Activated CD4-positive, alpha-beta T cell treated with anti-CD3 and anti-CD28 coated beads, Interleukin-2, amount 50 U/mL, for 1 hour (primary cell): ENCODE measurements around the gene NAA35.
"Not testable (repeated sequence)": the region's sequence is repeated elsewhere in the genome, so short reads cannot be mapped to it uniquely, and the experiment has no call there.

Experiments used
- DNase-seq: peaks from one replicate; pipeline ENCODE4 v3.0.0-alpha.2; 2020

NAA35 gene

DNA sequence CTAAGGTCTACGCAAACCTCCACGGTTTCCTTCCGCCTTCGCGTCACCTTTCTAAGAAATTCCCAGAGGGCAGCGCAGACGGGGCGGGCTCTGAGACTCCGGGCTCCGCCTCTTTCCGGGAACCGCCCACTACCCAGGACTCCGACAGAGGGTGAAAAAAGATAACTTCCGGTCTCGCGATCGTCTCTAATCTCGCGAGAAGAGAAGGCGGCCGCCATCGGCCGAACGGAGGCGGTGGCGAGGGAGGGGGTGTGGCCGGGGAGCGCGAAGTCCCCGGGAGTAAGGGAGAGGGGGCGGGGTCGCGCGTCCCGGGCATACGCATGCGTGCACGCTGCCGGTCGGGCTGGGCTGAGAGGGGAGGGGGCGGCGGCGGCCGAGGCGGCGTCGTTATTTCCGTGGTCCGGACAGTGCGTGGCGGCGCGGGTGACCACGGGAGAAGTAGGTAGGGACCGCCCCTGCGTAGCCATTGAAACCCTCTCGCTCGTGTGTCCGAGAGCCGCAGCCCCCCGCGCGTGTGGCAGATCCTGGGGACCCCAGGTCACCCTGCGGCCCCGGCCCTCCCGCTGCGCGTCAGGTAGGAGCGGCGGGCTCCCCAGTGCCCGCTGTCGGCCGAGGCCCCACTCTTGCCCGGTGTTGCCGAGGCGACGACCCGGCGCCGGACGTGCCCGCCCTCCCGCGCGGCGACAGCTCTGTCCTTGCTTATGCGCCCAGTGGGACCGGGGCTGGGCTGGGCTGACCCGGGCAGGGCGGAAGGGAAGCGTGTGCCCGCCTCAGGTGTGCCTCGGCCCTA, at the start of gene NAA35:
Gene NAA35 (plus strand): TSS at position 315 of the 790 bp plus-strand sequence. CDS start 1,014 bp downstream, outside the sequence.
- peak; percentile 99 for DNase-seq

GRCh38 chr9:85892401-85892800, 48.5 kb upstream of the NAA35 start:
- DNase-seq = no peak

GRCh38 chr9:85895685-85896084, 45.3 kb upstream of the NAA35 start:
- DNase-seq = no peak

- DNase-seq = no peak
Measured at GRCh38 chr9:85897848-85898247, 43.1 kb upstream of the NAA35 start.

DNA sequence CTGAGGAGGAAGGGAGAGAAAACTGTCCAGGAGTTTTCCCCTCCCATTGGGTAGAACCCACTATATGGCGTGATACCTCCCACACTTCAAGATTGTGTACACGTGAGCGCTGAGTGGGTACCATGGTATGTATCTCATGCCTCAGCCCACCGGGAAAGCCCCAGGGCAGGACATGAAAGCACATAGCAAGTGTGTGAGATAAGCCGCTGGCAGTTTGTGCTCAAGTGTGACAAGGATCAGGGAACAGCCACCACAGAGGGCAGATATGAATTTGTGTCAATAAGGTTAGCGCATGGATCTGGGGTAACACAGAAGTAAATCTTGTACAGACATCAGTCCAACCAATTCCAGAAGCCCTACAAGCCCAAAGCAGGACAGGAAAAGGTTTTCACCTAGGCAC, 42.6 kb upstream of the NAA35 start:
- DNase-seq = no peak

- no peak for DNase-seq
Measured at GRCh38 chr9:85899388-85899787, 41.6 kb upstream of the NAA35 start.

DNA sequence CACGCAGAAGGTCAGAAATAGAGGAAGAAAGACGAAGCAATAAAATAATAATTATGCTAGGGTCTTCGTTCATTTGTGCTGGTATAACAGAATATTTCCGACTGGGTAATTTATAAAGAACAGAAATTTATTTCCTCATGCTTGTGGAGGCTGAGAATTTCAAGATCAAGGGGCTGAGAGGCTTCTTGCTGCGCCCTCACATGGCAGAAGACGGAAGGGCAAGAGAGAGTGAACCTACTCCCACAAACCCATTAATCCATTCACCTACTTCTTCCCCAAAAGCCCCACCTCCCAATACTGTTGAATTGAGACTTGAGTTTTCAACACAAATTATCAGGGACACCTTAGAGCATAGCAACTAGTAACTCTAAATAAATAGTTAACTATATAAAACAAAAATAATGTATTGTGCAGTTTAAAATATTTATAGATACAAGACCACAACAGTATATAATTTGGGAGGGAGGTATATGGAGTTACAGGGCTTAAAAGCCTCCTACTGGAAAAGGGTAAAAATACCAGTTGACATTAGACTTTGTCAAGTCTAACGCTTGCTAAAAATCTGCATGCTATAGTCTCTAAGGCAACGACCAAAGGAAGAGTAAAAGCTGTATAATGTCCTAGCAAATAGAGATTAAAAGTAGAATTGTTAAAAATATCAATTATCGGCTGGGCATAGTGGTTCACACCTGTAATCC, 40.3 kb upstream of the NAA35 start:
- peak; percentile 26 for DNase-seq

DNA sequence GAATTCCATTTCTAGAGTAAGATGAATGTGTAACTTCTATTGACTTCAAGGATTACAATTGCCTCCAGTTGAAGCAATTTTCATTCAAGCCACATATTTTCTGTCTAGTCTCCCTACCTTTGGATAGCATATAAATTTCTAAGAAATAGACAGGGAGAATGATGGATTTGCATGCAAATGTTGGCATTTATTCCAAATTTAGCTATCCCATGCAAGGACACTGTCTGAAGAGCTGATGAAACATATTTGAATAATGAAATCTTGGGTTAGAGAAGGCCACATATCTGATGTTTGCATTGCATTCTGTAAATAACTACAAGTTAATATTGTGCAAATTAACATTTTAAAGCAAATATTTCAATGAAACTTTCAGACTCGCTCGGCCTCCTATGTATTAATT, 36.0 kb upstream of the NAA35 start:
- no peak for DNase-seq

GRCh38 chr9:85905957-85906356, 35.0 kb upstream of the NAA35 start:
- DNase-seq = no peak

GRCh38 chr9:85909390-85909789, 31.6 kb upstream of the NAA35 start:
- no peak for DNase-seq

- no peak for DNase-seq
Measured at GRCh38 chr9:85914108-85914507, 26.8 kb upstream of the NAA35 start.

DNA sequence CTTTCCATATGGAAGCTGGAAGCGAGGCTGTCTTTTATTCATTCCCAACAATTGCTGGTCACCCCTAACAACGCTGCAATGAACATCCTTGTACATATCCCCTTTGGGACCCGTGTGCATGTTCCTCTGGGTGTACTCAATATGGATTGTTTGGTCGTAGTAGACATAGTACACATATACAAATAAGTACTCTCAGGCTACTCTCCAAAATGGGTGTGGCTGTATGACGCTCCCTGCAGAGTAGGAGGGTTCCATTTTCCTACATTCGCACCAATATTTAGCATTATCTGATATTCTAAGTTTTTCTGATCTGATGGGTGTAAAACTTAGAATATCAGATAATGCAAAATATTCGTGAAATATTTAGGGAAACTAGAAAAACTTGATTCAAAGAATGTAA, 23.2 kb upstream of the NAA35 start:
- DNase-seq = no peak

GRCh38 chr9:85925493-85925892, 15.5 kb upstream of the NAA35 start:
- DNase-seq = no peak

DNA sequence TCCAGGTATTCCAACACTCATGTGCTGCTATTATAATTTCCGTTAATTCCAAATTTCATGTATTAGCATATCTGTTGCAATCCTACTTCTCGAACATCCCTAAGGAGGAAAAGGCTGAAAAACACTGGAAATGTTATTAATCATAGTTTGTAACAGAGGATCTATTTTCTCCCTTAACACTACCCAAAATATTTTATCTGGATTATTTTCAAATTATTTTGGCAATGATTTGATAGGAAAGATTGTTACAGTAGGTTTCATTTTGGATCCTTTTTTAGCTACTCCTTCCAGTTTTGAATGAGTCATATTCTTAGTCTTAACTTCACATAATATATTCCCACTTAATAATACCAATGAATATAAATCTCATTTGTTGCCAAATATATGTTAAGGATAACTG, 13.9 kb upstream of the NAA35 start:
- DNase-seq = no peak

GRCh38 chr9:85931495-85931894, 9.5 kb upstream of the NAA35 start:
- no peak for DNase-seq

- not testable (repeated sequence) for DNase-seq
Measured at GRCh38 chr9:85935950-85936349, 5.0 kb upstream of the NAA35 start.

DNA sequence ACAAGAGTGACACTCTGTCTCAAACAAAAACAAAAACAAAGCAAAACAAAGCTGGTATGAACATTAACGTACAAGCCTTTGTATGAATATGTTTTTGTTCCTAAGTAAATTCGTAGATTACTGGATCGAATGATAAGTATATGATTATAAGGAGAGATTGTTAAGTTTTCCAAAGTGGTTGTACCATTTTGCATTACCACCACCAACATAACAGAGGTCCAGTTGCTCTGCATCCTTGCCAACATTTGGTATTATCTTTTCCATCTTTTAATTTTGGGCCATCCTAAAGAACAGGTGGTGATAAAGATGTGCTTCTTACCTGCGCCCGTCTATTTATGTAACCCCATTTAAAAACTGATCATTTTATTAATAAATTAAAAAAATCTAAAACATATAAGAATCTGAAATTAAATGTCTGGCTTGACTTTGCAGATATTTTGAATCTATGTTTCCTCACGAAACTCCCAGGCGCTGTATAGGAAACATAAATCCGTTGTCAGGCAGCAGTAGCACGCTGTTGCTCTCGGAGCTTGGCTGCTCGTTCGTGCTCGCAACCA, 593 bp upstream of the NAA35 start:
- DNase-seq = no peak

- DNase-seq = no peak
Measured at GRCh38 chr9:85941622-85941940, 635 bp downstream of the NAA35 start.

- DNase-seq = no peak
Measured at GRCh38 chr9:85941966-85942912, 1.3 kb downstream of the NAA35 start.

GRCh38 chr9:85942913-85943709, 2.2 kb downstream of the NAA35 start:
- no peak for DNase-seq

DNA sequence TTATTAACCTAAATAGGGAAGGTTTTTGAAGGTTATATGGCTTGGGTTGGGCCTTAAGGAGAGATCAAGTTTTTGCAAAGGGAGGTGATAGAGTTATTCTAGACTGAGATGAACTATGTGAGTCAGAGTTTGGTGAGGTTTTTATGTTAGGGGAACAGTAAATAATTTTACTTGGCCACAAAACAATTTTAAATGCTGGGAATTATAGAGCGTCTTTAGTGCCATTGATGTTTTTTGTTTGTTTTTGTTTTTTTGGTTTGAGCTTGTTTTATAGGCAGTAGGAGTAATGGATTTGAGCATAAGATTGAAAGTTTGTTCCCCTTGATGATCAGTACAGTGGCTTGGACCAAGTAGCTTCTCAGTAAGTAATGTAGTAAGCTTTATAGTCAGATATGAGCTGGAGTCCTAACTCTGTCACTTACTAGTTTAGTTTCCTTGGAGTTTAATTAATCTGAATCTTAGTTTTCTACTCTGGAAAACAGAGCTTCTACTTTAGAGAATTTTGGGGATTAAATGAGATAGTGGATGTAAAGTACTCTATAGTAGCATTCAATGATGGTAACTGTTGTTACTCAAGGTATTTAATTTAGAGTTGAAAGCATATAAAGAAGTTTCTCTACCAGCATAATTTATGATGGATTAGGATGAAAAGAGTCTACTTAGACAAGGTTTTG, 2.9 kb downstream of the NAA35 start:
- DNase-seq = no peak

DNA sequence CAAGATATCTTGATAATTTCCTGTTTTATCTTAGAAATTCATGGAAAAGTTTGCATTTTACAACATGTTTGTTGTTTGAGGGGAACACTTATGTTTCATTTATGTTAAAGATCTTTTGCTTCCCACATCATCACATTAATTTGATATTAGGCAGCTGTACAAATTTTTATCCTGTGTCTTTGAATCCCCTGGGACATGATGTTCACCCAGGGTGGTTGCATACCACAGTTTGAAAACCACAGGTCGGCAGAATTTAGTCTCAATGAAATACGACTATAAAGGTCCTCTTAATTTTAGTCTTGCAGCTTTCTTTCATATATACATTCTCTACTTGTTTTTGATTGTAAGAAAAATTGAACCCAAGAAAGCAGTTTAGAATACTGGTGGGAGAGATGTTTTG, 3.7 kb downstream of the NAA35 start:
- DNase-seq = no peak
